Hepatic stellate cell (primary cell): Measurements from ENCODE around the gene CIAPIN1.

Source experiments
- DNase-seq: peaks from one replicate; pipeline ENCODE4 v3.0.0; 2011; ENCODE audit warnings: low spot score

Gene CIAPIN1

DNA sequence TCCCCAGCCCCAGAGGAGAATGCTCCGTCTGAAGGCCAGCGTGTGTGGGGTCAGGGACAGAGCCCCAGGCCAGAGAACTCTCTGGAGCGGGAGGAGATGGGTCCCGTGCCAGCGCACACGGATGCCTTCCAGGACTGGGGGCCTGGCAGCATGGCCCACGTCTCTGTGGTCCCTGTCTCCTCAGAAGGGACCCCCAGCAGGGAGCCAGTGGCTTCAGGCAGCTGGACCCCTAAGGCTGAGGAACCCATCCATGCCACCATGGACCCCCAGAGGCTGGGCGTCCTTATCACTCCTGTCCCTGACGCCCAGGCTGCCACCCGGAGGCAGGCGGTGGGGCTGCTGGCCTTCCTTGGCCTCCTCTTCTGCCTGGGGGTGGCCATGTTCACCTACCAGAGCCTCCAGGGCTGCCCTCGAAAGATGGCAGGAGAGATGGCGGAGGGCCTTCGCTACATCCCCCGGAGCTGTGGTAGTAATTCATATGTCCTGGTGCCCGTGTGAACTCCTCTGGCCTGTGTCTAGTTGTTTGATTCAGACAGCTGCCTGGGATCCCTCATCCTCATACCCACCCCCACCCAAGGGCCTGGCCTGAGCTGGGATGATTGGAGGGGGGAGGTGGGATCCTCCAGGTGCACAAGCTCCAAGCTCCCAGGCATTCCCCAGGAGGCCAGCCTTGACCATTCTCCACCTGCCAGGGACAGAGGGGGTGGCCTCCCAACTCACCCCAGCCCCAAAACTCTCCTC, 64.5 kb downstream of the CIAPIN1 start:
- DNase-seq, result no peak

DNA sequence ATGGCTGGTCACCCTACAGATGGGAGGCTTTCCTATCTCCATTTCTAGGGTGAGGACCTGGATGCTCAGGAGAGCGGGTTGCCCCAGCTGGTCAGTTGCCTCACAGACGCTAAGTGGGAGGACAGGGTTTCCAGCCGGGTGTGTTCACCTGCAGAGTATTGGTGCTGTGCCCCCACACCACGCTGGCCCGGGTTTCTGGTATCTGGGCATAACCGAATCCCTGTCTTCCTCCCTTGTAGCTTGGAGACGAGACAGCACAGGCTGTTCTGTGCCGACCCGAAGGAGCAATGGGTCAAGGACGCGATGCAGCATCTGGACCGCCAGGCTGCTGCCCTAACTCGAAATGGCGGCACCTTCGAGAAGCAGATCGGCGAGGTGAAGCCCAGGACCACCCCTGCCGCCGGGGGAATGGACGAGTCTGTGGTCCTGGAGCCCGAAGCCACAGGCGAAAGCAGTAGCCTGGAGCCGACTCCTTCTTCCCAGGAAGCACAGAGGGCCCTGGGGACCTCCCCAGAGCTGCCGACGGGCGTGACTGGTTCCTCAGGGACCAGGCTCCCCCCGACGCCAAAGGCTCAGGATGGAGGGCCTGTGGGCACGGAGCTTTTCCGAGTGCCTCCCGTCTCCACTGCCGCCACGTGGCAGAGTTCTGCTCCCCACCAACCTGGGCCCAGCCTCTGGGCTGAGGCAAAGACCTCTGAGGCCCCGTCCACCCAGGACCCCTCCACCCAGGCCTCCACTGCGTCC, 65.2 kb downstream of the CIAPIN1 start:
- no peak for DNase-seq

DNA sequence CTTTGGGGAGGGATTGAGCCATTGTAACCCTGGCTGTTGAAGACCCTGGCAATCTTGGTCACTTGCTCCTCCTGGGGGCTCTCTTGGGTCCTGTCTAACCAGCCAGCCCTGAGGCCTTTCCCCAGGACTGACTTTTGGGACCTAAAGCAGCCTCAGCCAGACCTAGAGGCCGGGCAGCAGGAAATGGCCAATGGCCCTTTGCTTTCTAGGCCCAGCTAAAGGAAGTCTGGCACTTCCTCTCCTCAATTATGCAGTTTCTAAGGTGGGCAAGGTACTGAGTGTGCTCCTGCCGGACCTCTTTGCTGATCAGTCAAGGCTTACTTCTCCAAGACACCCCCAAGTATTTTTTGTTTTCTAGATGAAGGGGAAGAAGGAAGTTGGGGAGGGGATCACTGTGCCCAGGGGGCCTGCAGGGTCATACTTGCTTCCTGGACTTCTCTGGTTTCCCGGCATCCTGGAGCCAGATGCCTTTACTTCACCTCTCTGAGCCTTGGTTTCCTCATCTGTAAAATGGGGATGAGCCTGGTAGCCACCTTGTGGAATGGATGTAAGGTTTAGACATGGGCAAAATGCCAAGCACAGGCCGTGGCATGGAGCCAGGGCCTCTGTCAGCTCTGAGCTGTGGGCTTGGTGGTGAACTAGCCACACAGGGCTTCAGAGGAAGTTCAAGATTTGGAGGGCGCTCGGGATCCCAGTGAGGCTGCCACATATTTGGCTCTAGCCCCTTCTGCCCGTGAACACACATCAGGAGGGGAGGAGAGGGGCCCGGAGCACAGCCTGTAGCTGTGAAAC, 66.3 kb downstream of the CIAPIN1 start:
- no peak for DNase-seq

DNA sequence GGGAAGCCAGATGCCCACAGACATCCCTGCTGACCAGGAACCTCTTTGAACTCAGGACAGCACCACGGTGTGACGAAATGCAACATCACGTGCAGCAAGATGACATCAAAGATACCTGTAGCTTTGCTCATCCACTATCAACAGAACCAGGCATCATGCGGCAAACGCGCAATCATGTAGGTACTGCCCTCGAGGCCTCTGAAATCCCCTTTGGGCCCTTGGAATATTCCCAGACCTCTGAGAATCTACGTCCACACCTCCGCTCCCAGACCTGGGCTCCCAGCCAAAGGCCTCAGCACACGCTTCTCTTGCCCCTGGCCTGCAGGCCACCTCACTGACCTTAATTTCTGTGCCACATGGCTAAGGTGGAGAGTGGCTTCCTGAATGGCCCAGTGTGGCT, 67.6 kb downstream of the CIAPIN1 start:
- no peak for DNase-seq
